Neural cell (in vitro differentiated cells): ENCODE measurements around the gene MCOLN1. TPM values are rescaled to one million over a fixed set of nuclear protein-coding genes. Genes with fewer than 3 reads are reported as not detected.

Source experiments
- H2AFZ ChIP-seq: fragments of 200-600, 300-800 bp; sonication (generic), shearing (Covaris generic); 2 replicates; pipeline ENCODE4 v1.6.0; 2014; ENCODE audit warnings: low read depth, mild to moderate bottlenecking, antibody characterized with exemption, low read length, moderate library complexity
- H3F3A ChIP-seq: fragments of 200-600 bp; shearing (Covaris generic); 2 replicates; pipeline ENCODE4 v1.6.1; 2016; ENCODE audit warnings: mild to moderate bottlenecking, moderate library complexity, mixed read lengths, antibody characterized with exemption, low read length; ENCODE audit not compliant: insufficient read depth, poor library complexity, severe bottlenecking
- H3K27ac ChIP-seq: fragments of 200-600, 300-800 bp; sonication (generic), shearing (Covaris generic); 2 replicates; pipeline ENCODE4 v1.5.1; 2014; ENCODE audit warnings: mild to moderate bottlenecking, low read length, moderate library complexity
- H3K27me3 ChIP-seq: fragments of 300-800, 200-600 bp; sonication (generic), shearing (Covaris generic); 2 replicates; pipeline ENCODE4 v1.6.0; 2014; ENCODE audit warnings: mild to moderate bottlenecking, low read depth, low read length, moderate library complexity; ENCODE audit not compliant: insufficient read depth
- H3K36me3 ChIP-seq: fragments of 300-800, 200-600 bp; sonication (generic), shearing (Covaris generic); 2 replicates; pipeline ENCODE4 v1.5.1; 2014; ENCODE audit warnings: mild to moderate bottlenecking, antibody characterized with exemption, low read length, moderate library complexity; ENCODE audit not compliant: insufficient read depth
- H3K4me2 ChIP-seq: fragments of 300-800, 200-600 bp; sonication (generic), shearing (Covaris generic); 2 replicates; pipeline ENCODE4 v1.6.0; 2014; ENCODE audit warnings: mild to moderate bottlenecking, low read length
- H3K4me3 ChIP-seq: fragments of 300-800, 200-600 bp; sonication (generic), shearing (Covaris generic); 2 replicates; pipeline ENCODE4 v1.5.1; 2014; ENCODE audit warnings: mild to moderate bottlenecking, low read length, moderate library complexity
- H3K79me2 ChIP-seq: fragments of 200-600 bp; shearing (Covaris generic); replicated peaks from 2 replicates; pipeline ENCODE4 v1.6.0; 2014; ENCODE audit warnings: mild to moderate bottlenecking, low read length, moderate library complexity; ENCODE audit not compliant: insufficient read depth
- H3K9ac ChIP-seq: fragments of 300-800, 200-600 bp; sonication (generic), shearing (Covaris generic); 2 replicates; pipeline ENCODE4 v1.6.1; 2016; ENCODE audit warnings: mild to moderate bottlenecking, low read length, mixed read lengths
- H3K9me2 ChIP-seq: fragments of 200-600 bp; shearing (Covaris generic); 2 replicates; pipeline ENCODE4 v1.6.1; 2016; ENCODE audit warnings: mild to moderate bottlenecking, low read length, mixed read lengths; ENCODE audit not compliant: insufficient read depth
- H3K9me3 ChIP-seq: fragments of 200-600, 300-800 bp; sonication (generic), shearing (Covaris generic); 2 replicates; pipeline ENCODE4 v1.6.1; 2016; ENCODE audit warnings: mild to moderate bottlenecking, mixed run types, low read length, moderate library complexity, mixed read lengths
- H4K20me1 ChIP-seq: fragments of 200-600 bp; shearing (Covaris generic); 2 replicates; pipeline ENCODE4 v1.6.1; 2016; ENCODE audit warnings: mild to moderate bottlenecking, mixed run types; ENCODE audit not compliant: insufficient read depth
- EP300 ChIP-seq: fragments of 450-650 bp; conservative IDR thresholded peaks from 2 replicates; pipeline ENCODE4 v1.6.1; 2014; ENCODE audit warnings: antibody characterized with exemption, mild to moderate bottlenecking, moderate library complexity; ENCODE audit not compliant: poor library complexity, severe bottlenecking
- EZH2 ChIP-seq: fragments of 200-600, 300-800 bp; shearing (Covaris generic), sonication (generic); IDR thresholded peaks from 2 replicates; pipeline ENCODE4 v1.6.1; 2014; ENCODE audit warnings: antibody characterized with exemption, low read length, borderline replicate concordance, mild to moderate bottlenecking; ENCODE audit not compliant: insufficient read depth, poor library complexity, severe bottlenecking
- MXI1 ChIP-seq: fragments of 450-650 bp; conservative IDR thresholded peaks from 2 replicates; pipeline ENCODE4 v1.6.1; 2014; ENCODE audit warnings: antibody characterized with exemption, mild to moderate bottlenecking; ENCODE audit not compliant: poor library complexity, severe bottlenecking
- POLR2AphosphoS5 ChIP-seq: IDR thresholded peaks from 2 replicates; pipeline ENCODE4 v1.6.1; 2012
- RAD21 ChIP-seq: fragments of 450-650 bp; conservative IDR thresholded peaks from 2 replicates; pipeline ENCODE4 v1.6.1; 2014; ENCODE audit warnings: antibody characterized with exemption, mild to moderate bottlenecking, moderate library complexity
- SMC3 ChIP-seq: fragments of 450-650 bp; conservative IDR thresholded peaks from 2 replicates; pipeline ENCODE4 v1.6.1; 2014; ENCODE audit warnings: antibody characterized with exemption, mild to moderate bottlenecking, moderate library complexity; ENCODE audit not compliant: poor library complexity
- TAF1 ChIP-seq: IDR thresholded peaks from 2 replicates; pipeline ENCODE4 v1.6.1; 2012; ENCODE audit warnings: low read depth
- polyA plus RNA-seq: library from polyadenylated mRNA; depleted of rRNA; stranded (reverse); fragments of >200 nt; gene quantifications from 2 replicates; pipeline ENCODE4 v1.2.3, GENCODE V29; 2014
- TF ChIP-seq, protein P1 (sequence below): fragments of 450-650 bp; IDR thresholded peaks from 2 replicates; pipeline ENCODE4 v1.5.1; 2014; ENCODE audit warnings: antibody characterized with exemption, mild to moderate bottlenecking, moderate library complexity; ENCODE audit not compliant: poor library complexity, severe bottlenecking
- TF ChIP-seq, protein P2 (sequence below): IDR thresholded peaks from 2 replicates; pipeline ENCODE4 v1.6.1; 2012; ENCODE audit warnings: borderline replicate concordance

MCOLN1 gene
- polyA plus RNA-seq, 1 donor from 2014 or later: 16.9 TPM

DNA sequence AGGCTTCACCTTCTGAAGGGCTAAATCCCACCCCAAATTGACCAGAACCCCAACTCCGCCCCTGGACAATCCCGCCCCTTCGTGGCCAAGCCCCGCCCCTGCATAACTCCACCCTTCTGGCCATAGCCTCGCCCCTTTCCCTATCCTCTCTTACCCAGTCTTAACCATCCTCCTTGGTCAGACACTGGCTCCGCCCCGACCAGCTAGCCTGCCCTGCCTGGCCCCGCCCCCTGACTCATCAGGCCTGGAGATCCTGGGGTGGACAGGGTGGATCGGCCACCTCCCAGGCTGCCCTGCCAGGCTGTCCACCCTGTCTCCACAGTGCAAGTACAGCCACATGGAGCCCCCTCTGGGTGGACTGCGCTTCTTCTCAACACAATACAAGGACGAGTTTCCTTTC, 14.5 kb upstream of the MCOLN1 start:
- H3K9me2 ChIP-seq: no peaks in the 10 kb centered on the region
- H3K79me2 ChIP-seq: no peaks in the 10 kb centered on the region
- no peak for TF ChIP-seq TAF1
- no peak for TF ChIP-seq MXI1
- TF ChIP-seq, protein P1, sequence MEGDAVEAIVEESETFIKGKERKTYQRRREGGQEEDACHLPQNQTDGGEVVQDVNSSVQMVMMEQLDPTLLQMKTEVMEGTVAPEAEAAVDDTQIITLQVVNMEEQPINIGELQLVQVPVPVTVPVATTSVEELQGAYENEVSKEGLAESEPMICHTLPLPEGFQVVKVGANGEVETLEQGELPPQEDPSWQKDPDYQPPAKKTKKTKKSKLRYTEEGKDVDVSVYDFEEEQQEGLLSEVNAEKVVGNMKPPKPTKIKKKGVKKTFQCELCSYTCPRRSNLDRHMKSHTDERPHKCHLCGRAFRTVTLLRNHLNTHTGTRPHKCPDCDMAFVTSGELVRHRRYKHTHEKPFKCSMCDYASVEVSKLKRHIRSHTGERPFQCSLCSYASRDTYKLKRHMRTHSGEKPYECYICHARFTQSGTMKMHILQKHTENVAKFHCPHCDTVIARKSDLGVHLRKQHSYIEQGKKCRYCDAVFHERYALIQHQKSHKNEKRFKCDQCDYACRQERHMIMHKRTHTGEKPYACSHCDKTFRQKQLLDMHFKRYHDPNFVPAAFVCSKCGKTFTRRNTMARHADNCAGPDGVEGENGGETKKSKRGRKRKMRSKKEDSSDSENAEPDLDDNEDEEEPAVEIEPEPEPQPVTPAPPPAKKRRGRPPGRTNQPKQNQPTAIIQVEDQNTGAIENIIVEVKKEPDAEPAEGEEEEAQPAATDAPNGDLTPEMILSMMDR: no peak
- no peak for TF ChIP-seq POLR2AphosphoS5
- TF ChIP-seq RAD21: no peak
- no peak for TF ChIP-seq SMC3
- no peak for TF ChIP-seq EP300
- no peaks in the 10 kb centered on the region for H3K9me3 ChIP-seq
- H3F3A ChIP-seq: no peaks in the 10 kb centered on the region
- H3K4me3 ChIP-seq: no peak overlapping the region
- no peak overlapping the region for H3K9ac ChIP-seq
- H3K27me3 ChIP-seq: no peaks in the 10 kb centered on the region
- no peak overlapping the region for H3K27ac ChIP-seq
- no peak overlapping the region for H2AFZ ChIP-seq
- no peaks in the 10 kb centered on the region for H3K36me3 ChIP-seq
- no peaks in the 10 kb centered on the region for H4K20me1 ChIP-seq
- no peak overlapping the region for H3K4me2 ChIP-seq

DNA sequence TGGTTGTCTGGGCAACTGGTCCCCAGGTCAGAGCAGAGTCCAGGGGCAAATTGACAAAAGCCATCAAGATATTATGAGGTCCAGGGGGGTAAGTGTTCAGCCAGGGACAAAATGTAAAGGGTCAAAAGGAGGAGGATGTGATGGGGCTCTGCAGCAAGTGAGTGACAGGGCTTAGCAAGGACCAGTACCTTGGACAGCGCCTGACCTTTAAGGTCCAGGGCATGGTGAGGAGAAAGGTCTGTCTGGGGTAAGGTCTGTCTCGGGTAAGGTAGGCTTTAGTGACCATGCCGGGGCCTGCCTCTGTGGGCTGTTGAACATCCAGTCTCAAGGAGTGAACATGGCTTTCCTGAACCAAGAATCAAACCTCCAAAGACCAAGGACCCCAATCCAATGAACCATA, 12.8 kb upstream of the MCOLN1 start:
- no peaks in the 10 kb centered on the region for H3K27me3 ChIP-seq
- H3K4me3 ChIP-seq: no peak overlapping the region
- H3K9me3 ChIP-seq: no peaks in the 10 kb centered on the region
- H3F3A ChIP-seq: no peaks in the 10 kb centered on the region
- H4K20me1 ChIP-seq: no peaks in the 10 kb centered on the region
- no peak overlapping the region for H3K4me2 ChIP-seq
- TF ChIP-seq, protein P2, sequence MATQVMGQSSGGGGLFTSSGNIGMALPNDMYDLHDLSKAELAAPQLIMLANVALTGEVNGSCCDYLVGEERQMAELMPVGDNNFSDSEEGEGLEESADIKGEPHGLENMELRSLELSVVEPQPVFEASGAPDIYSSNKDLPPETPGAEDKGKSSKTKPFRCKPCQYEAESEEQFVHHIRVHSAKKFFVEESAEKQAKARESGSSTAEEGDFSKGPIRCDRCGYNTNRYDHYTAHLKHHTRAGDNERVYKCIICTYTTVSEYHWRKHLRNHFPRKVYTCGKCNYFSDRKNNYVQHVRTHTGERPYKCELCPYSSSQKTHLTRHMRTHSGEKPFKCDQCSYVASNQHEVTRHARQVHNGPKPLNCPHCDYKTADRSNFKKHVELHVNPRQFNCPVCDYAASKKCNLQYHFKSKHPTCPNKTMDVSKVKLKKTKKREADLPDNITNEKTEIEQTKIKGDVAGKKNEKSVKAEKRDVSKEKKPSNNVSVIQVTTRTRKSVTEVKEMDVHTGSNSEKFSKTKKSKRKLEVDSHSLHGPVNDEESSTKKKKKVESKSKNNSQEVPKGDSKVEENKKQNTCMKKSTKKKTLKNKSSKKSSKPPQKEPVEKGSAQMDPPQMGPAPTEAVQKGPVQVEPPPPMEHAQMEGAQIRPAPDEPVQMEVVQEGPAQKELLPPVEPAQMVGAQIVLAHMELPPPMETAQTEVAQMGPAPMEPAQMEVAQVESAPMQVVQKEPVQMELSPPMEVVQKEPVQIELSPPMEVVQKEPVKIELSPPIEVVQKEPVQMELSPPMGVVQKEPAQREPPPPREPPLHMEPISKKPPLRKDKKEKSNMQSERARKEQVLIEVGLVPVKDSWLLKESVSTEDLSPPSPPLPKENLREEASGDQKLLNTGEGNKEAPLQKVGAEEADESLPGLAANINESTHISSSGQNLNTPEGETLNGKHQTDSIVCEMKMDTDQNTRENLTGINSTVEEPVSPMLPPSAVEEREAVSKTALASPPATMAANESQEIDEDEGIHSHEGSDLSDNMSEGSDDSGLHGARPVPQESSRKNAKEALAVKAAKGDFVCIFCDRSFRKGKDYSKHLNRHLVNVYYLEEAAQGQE: no peak
- TF ChIP-seq, protein P1: no peak
- TF ChIP-seq RAD21 (no peak), POLR2AphosphoS5 (no peak), EZH2 (no peak), SMC3 (no peak), EP300 (no peak), MXI1 (no peak)
- H3K9ac ChIP-seq: no peak overlapping the region
- H2AFZ ChIP-seq: no peak overlapping the region
- no peaks in the 10 kb centered on the region for H3K9me2 ChIP-seq
- no peaks in the 10 kb centered on the region for H3K79me2 ChIP-seq
- no peaks in the 10 kb centered on the region for H3K36me3 ChIP-seq
- H3K27ac ChIP-seq: no peak overlapping the region
